Gastroesophageal sphincter (tissue), 3 donors: Measurements from ENCODE around the gene ZFYVE9.

Source experiments
- EP300 ChIP-seq: sonication (generic); formaldehyde crosslinking; IDR thresholded peaks from one replicate; pipeline ENCODE4 v1.6.1; 2017; ENCODE audit warnings: antibody characterized with exemption, mild to moderate bottlenecking
- POLR2A ChIP-seq, 2 donors: fragments of 450-650 bp; IDR thresholded peaks; one replicate each; pipeline ENCODE4 v1.6.1; 2017; ENCODE audit warnings: antibody characterized with exemption in 2 of 2, mild to moderate bottlenecking in 2 of 2, moderate library complexity in 1 of 2
- TF ChIP-seq, protein P1 (sequence below), 4 experiments: fragments of 200-600 bp in 2 of 4; fragments of 450-650 bp in 2 of 4; sonication (generic) in 1 of 4; IDR thresholded peaks; one replicate each; pipeline ENCODE4 v1.5.1; 2017 to 2019; ENCODE audit warnings: antibody characterized with exemption in 4 of 4, mild to moderate bottlenecking in 2 of 4, moderate library complexity in 2 of 4

DNA sequence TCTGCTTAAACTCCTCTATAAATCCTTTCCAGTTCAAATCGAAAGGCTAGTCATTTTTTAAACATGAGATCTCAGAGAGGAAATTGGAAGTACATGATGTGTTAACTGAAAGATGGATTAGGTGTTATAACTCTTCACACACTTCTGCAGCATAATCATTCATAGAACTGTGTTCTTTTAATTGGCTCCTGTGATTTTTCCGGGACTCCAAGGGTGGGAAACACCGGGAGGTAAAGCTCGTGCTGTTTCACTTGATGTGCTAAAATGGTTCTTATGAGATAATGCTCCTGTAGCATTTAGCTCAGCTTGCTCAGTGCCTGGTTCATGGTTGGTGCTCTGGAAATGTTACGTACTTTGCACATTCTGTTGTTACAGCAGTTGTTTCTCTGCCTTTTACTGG is 183.9 kb downstream of the ZFYVE9 start:
- TF ChIP-seq, protein P1, sequence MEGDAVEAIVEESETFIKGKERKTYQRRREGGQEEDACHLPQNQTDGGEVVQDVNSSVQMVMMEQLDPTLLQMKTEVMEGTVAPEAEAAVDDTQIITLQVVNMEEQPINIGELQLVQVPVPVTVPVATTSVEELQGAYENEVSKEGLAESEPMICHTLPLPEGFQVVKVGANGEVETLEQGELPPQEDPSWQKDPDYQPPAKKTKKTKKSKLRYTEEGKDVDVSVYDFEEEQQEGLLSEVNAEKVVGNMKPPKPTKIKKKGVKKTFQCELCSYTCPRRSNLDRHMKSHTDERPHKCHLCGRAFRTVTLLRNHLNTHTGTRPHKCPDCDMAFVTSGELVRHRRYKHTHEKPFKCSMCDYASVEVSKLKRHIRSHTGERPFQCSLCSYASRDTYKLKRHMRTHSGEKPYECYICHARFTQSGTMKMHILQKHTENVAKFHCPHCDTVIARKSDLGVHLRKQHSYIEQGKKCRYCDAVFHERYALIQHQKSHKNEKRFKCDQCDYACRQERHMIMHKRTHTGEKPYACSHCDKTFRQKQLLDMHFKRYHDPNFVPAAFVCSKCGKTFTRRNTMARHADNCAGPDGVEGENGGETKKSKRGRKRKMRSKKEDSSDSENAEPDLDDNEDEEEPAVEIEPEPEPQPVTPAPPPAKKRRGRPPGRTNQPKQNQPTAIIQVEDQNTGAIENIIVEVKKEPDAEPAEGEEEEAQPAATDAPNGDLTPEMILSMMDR (IDR thresholded peaks at IDR 0.05), result no peak
- no peak for TF ChIP-seq POLR2A (IDR thresholded peaks at IDR 0.05)
- TF ChIP-seq EP300, result no peak
